HEK293T (cell line): Measurements from ENCODE around the gene HDAC9.

Experiments
- CTCF ChIA-PET: fragments of 350-600 bp; formaldehyde crosslinking; extraction: SDS; loops from one replicate; lab custom pipeline; 2021; ENCODE audit warnings: antibody characterized with exemption, inconsistent platforms; lab: Yijun Ruan, JAX
- POLR2A ChIA-PET: fragments of 350-600 bp; formaldehyde crosslinking; extraction: SDS; loops from one replicate; lab custom pipeline; 2020; ENCODE audit warnings: antibody characterized with exemption, inconsistent platforms; lab: Yijun Ruan, JAX
- DNase-seq: peaks from one replicate; pipeline ENCODE4 v3.0.0; 2012; ENCODE audit warnings: mixed read lengths; ENCODE audit errors: extremely low spot score
- ARNT ChIP-seq: fragments of 450-650 bp; IDR thresholded peaks from 2 replicates; pipeline ENCODE4 v1.6.1; 2017; ENCODE audit warnings: mild to moderate bottlenecking
- BHLHE40 ChIP-seq: fragments of 450-650 bp; IDR thresholded peaks from 2 replicates; pipeline ENCODE4 v1.6.1; 2016; ENCODE audit warnings: mild to moderate bottlenecking, moderate library complexity, borderline replicate concordance
- CTBP1 ChIP-seq: fragments of 450-650 bp; IDR thresholded peaks from 2 replicates; pipeline ENCODE4 v1.6.1; 2016; ENCODE audit warnings: borderline replicate concordance
- ELF4 ChIP-seq: fragments of 450-650 bp; IDR thresholded peaks from 2 replicates; pipeline ENCODE4 v1.6.1; 2017; ENCODE audit warnings: antibody characterized with exemption
- FOXA1 ChIP-seq: fragments of 450-650 bp; IDR thresholded peaks from 2 replicates; pipeline ENCODE4 v1.6.1; 2016; ENCODE audit warnings: mild to moderate bottlenecking
- FOXK2 ChIP-seq: fragments of 450-650 bp; IDR thresholded peaks from 2 replicates; pipeline ENCODE4 v1.6.1; 2016; ENCODE audit warnings: mild to moderate bottlenecking
- FOXM1 ChIP-seq: fragments of 450-650 bp; IDR thresholded peaks from 2 replicates; pipeline ENCODE4 v1.6.1; 2017; ENCODE audit warnings: mild to moderate bottlenecking, borderline replicate concordance
- HDGF ChIP-seq: fragments of 450-650 bp; IDR thresholded peaks from 2 replicates; pipeline ENCODE4 v1.6.1; 2017; ENCODE audit warnings: antibody characterized with exemption, borderline replicate concordance
- L3MBTL2 ChIP-seq: fragments of 450-650 bp; conservative IDR thresholded peaks from 2 replicates; pipeline ENCODE4 v1.6.1; 2016; ENCODE audit warnings: mild to moderate bottlenecking
- LEF1 ChIP-seq: fragments of 450-650 bp; IDR thresholded peaks from 2 replicates; pipeline ENCODE4 v1.6.1; 2017; ENCODE audit warnings: mild to moderate bottlenecking, borderline replicate concordance
- NFRKB ChIP-seq: fragments of 450-650 bp; IDR thresholded peaks from 2 replicates; pipeline ENCODE4 v1.6.1; 2016; ENCODE audit warnings: mild to moderate bottlenecking, moderate library complexity
- PKNOX1 ChIP-seq: fragments of 450-650 bp; IDR thresholded peaks from 2 replicates; pipeline ENCODE4 v1.6.1; 2016
- SP1 ChIP-seq: fragments of 450-650 bp; IDR thresholded peaks from 2 replicates; pipeline ENCODE4 v1.6.1; 2017
- SUZ12 ChIP-seq: fragments of 450-650 bp; IDR thresholded peaks from 2 replicates; pipeline ENCODE4 v1.6.1; 2016; ENCODE audit warnings: mild to moderate bottlenecking
- TARDBP ChIP-seq: fragments of 450-650 bp; IDR thresholded peaks from 2 replicates; pipeline ENCODE4 v1.6.1; 2016
- ZNF384 ChIP-seq: fragments of 450-650 bp; IDR thresholded peaks from 2 replicates; pipeline ENCODE4 v1.6.1; 2016

HDAC9 gene

GRCh38 chr7:18469316-18469715 is 26.2 kb upstream of the HDAC9 start:
- POLR2A ChIA-PET: no interaction called here
- CTCF ChIA-PET: no interaction called here
- TF ChIP-seq TARDBP: no peak
- DNase-seq: no peak

GRCh38 chr7:18471476-18472160 is 23.9 kb upstream of the HDAC9 start:
- no peak for DNase-seq
- TF ChIP-seq LEF1: no peak
- ChIA-PET POLR2A (no interaction called here), CTCF (interaction anchor here (0.6 kb wide), 1 partner anchor 36 kb away, joined by 3 read pairs; no protein-coding TSS in a partner anchor)

GRCh38 chr7:18472161-18472483 is 23.4 kb upstream of the HDAC9 start:
- ChIA-PET POLR2A (no interaction called here), CTCF (no interaction called here)
- no peak for DNase-seq
- TF ChIP-seq FOXA1 (no peak), LEF1 (no peak), ELF4 (no peak), ZNF384 (no peak), ARNT (no peak), TARDBP (no peak), FOXM1 (no peak), CTBP1 (no peak), L3MBTL2 (no peak), SUZ12 (no peak), FOXK2 (no peak), HDGF (no peak), NFRKB (no peak), PKNOX1 (no peak)

GRCh38 chr7:18473119-18473518 is 22.4 kb upstream of the HDAC9 start:
- ChIA-PET CTCF (interaction anchor here (0.6 kb wide), 1 partner anchor 70 kb away, joined by 4 read pairs; no protein-coding TSS in a partner anchor), POLR2A (no interaction called here)
- TF ChIP-seq SP1 (no peak), FOXA1 (no peak), HDGF (no peak), TARDBP (no peak), ZNF384 (no peak), NFRKB (no peak), L3MBTL2 (no peak), ELF4 (no peak), PKNOX1 (no peak), SUZ12 (no peak), ARNT (no peak), FOXK2 (no peak), CTBP1 (no peak), FOXM1 (no peak), LEF1 (no peak), BHLHE40 (no peak)
- DNase-seq: no peak

GRCh38 chr7:18474944-18475343 is 20.6 kb upstream of the HDAC9 start:
- ChIA-PET POLR2A (no interaction called here), CTCF (no interaction called here)
- TF ChIP-seq ELF4 (no peak), SUZ12 (no peak), FOXM1 (no peak), SP1 (no peak)
- DNase-seq: no peak

GRCh38 chr7:18475488-18475887 is 20.1 kb upstream of the HDAC9 start:
- ChIA-PET CTCF (no interaction called here), POLR2A (no interaction called here)

More at GRCh38 chr7:18475488-18475887, 20.1 kb upstream of the HDAC9 start:
- no peak for DNase-seq
- TF ChIP-seq TARDBP (no peak), FOXA1 (no peak), ZNF384 (no peak), FOXM1 (no peak), NFRKB (no peak), ARNT (no peak), L3MBTL2 (no peak), SP1 (no peak), FOXK2 (no peak), SUZ12 (no peak), BHLHE40 (no peak), PKNOX1 (no peak), CTBP1 (no peak), ELF4 (no peak)
